ENCODE measurements around the gene FGF8. TPM values are rescaled to one million over a fixed set of nuclear protein-coding genes. Genes with fewer than 3 reads are reported as not detected.
A peak's percentile ranks its signal among the peaks of the same experiment; 100 is the strongest.
"Not testable (repeated sequence)": the region's sequence is repeated elsewhere in the genome, so short reads cannot be mapped to it uniquely, and the experiment has no call there.

The FGF8 gene, protein sequence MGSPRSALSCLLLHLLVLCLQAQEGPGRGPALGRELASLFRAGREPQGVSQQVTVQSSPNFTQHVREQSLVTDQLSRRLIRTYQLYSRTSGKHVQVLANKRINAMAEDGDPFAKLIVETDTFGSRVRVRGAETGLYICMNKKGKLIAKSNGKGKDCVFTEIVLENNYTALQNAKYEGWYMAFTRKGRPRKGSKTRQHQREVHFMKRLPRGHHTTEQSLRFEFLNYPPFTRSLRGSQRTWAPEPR
- polyA plus RNA-seq (2012; ENCODE audit: insufficient read depth, insufficient read length): 1.5 TPM

- DNase-seq (ENCODE audit: low read depth, low spot score): no peak
- no peak within 1 kb of the TSS for H3K4me3 ChIP-seq (ENCODE audit: low read length)
These were observed at the start of gene FGF8 for GRCh38 chr10:101775273-101776160. FGF8 (minus strand) TSS chr10:101776114; CDS start chr10:101775900, 214 bp downstream.

- no peak overlapping the region for H3K4me3 ChIP-seq (ENCODE audit: low read length)
- no peak for DNase-seq (ENCODE audit: low read depth, low spot score)
These were observed 48.8 kb upstream of the FGF8 start for GRCh38 chr10:101824736-101825135.

DNA sequence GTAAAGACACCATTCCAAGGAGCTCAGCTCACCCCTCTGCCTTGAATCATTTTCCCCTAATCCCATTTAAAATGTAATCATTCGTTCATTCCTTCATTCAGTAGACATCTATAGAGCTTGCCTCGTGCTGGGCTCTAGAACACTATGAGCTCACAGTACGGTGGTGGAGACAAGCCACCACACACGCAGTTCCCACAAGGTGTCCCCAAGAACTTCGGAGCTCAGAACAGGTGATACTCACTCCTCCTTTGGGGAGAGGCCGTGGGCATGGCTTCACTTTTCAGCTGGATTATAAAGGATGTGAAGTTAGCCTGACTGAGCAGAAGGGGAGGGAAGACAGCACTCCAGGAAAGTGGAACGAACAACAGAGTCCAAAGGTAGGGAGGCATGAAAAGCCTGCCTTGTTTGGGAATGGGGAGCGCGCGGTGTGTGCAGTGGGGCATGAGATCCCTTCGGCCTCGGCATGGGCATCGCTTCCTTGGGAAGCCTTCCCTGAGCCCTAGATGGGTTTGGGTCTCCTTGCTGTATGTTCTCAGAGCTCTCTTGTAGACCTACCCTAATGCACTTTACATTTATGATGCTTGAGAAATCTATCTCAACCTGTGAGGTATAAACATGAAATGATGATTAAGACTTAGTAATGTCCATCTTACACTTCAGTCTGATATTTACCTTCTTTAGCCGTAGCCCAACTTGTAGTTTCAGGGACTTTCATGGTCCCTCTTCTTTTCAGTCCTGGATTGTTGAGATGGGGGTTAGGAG lies 43.1 kb upstream of the FGF8 start:
- H3K4me3 ChIP-seq (ENCODE audit: low read length): peak overlapping the region; percentile 73
- no peak for DNase-seq (ENCODE audit: low read depth, low spot score)

DNA sequence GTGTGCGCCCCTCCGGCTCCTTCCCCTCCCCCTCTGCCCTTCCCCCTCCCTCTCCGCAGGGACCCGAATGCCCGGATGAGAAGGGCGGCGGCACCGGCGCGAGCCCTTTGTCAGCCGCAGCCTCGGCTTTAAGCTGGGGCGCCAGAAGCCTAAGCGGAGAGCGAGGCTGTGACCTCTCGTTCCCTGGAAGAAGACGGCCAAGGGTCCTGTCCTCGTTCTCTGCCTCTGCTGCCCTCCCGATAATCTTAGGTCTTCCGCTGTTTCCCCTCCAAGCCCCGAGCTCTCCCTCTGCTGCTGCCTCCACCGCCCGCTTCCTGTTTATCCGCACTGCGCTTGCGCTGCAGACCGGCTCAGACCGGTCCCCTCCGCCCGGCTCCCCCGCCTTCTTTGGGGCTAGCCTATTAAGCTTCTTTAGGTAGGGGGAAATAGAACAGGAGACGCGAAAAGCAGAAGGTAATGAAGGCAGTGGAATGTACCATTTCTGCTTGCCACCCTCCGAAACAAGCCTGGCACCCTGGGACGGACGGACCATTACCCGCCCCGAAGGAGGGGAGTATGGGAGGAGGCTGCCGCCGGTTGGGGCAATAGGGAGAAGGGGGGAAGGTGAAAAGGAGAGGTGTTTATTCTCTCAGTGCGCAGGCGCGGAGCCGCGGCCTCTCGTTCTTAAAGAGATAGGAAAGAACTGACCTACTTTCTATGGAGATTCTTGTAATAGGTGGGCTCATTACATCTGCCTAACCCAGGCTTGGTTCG lies 42.4 kb upstream of the FGF8 start, which contains the start of gene OGA:
TSS of gene OGA (minus strand) at position 326 of the 753 bp plus-strand sequence. CDS start 422 bp downstream, outside the sequence.
- peak; percentile 100 for DNase-seq (ENCODE audit: low read depth, low spot score)
- peak within 1 kb of the TSS; percentile 73 for H3K4me3 ChIP-seq (ENCODE audit: low read length)

GRCh38 chr10:101817337-101818118 lies 41.6 kb upstream of the FGF8 start:
- no peak for DNase-seq (ENCODE audit: low read depth, low spot score)
- peak overlapping the region; percentile 73 for H3K4me3 ChIP-seq (ENCODE audit: low read length)

DNA sequence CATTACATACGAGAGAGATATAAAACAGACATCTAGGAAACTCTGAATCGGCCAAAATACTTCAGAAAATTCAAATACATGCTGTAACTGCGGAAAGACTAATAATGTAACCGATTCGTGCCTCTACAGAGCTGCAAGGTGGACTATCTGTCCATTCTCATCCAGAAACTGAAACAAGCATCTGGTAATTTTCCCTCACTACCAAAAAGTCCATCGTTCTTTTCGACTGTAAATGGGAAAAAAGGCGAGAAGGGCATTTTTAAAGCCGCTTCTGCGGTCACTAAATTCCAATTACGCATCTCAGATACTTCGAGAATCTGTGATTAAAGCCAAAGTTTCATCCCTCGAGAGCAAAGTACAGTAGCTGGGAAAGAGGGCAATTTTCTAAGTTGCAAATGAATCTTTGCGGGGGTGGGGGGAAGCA lies 41.0 kb upstream of the FGF8 start:
- peak overlapping the region; percentile 73 for H3K4me3 ChIP-seq (ENCODE audit: low read length)
- DNase-seq (ENCODE audit: low read depth, low spot score): no peak

GRCh38 chr10:101816376-101816775 lies 40.5 kb upstream of the FGF8 start:
- no peak for DNase-seq (ENCODE audit: low read depth, low spot score)

GRCh38 chr10:101814466-101815071 lies 38.7 kb upstream of the FGF8 start:
- no peak for DNase-seq (ENCODE audit: low read depth, low spot score)
- no peak overlapping the region for H3K4me3 ChIP-seq (ENCODE audit: low read length)

More at GRCh38 chr10:101816376-101816775, 40.5 kb upstream of the FGF8 start:
- peak overlapping the region; percentile 73 for H3K4me3 ChIP-seq (ENCODE audit: low read length)

GRCh38 chr10:101812606-101813005 lies 36.7 kb upstream of the FGF8 start:
- no peak overlapping the region for H3K4me3 ChIP-seq (ENCODE audit: low read length)
- DNase-seq (ENCODE audit: low read depth, low spot score): no peak

DNA sequence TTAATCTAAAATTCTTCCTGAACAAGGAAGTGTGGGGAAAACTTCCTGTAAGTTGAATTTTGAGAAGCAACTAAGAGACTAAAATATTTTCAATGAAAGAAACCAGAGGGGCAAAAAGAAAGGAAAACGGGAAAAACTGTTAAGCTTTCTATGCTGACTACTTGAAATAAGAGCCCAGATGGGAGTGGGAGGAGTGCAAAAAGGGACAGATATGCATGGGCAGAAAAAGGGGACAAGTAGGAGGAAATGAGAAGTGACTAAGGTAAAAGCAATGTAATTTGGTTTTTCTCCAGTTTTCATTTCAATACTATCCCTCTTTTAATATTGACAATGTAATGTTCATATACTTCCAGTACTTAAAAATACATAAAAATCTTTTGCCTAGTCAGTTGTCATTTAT lies 31.2 kb upstream of the FGF8 start:
- H3K4me3 ChIP-seq (ENCODE audit: low read length): no peak overlapping the region
- DNase-seq (ENCODE audit: low read depth, low spot score): no peak

- DNase-seq (ENCODE audit: low read depth, low spot score): no peak
- no peak overlapping the region for H3K4me3 ChIP-seq (ENCODE audit: low read length)
These were observed 27.6 kb upstream of the FGF8 start for GRCh38 chr10:101803511-101803910.

- no peak overlapping the region for H3K4me3 ChIP-seq (ENCODE audit: low read length)
- DNase-seq (ENCODE audit: low read depth, low spot score): no peak
These were observed 21.6 kb upstream of the FGF8 start for GRCh38 chr10:101797403-101798059.

DNA sequence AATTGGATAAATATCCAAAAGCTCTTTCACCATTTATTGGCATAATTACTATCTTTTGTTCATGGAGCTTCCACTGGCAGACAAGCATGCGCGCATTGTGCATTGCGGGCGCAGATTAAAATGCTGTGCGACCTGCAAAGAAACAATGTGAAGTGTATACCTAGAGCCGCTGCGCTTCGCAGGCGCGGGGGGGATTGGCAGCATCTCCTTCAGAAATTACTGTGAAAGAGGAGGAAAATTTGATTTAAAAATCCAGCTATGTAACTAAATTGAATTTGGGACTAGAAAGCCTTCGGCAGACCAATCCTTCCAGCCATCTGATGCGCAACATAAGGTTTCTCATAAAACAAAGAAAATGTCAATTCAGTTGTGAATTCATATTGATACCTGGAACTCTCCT lies 17.6 kb upstream of the FGF8 start:
- H3K4me3 ChIP-seq (ENCODE audit: low read length): no peak overlapping the region
- no peak for DNase-seq (ENCODE audit: low read depth, low spot score)

DNA sequence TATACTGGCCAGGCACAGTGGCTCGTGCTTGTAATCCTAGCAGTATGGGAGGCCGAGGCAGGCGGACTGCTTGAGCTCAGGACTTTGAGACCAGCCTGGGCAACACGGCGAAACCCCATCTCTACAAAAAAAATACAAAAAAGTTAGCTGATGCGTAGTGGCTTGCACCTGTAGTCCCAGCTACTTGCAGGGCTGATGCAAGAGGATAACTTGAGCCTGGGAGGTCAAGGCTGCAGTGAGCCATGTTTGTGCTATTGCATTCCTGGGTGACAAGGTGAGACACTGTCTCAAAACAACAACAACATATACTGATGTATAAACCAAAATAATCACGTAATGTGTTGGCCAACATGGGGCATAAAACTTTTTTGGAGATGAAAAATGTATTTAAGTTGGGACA lies 13.8 kb upstream of the FGF8 start:
- no peak overlapping the region for H3K4me3 ChIP-seq (ENCODE audit: low read length)
- DNase-seq (ENCODE audit: low read depth, low spot score): no peak

- DNase-seq (ENCODE audit: low read depth, low spot score); H3K4me3 ChIP-seq (ENCODE audit: low read length): not testable (repeated sequence)
These were observed 13.3 kb upstream of the FGF8 start for GRCh38 chr10:101789231-101789630.

DNA sequence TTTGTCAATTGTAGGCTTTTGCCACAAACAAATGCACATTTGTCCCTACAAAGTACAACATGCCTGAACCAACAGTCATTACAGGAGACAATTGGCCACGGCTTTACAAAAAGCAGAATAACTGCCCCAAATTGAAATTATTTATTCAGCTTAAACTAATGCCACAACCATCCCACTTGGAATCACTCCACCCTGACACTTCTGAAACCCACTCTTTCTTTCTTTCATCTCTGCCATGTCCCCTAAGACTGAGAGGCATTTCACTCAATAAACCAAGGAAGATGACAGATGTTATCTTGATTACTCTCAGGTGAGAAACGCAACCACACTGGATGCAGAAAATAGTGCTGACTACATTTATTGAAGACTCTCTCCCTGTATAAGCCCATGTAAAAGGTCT lies 9.9 kb upstream of the FGF8 start:
- no peak for DNase-seq (ENCODE audit: low read depth, low spot score)
- H3K4me3 ChIP-seq (ENCODE audit: low read length): no peak overlapping the region

DNA sequence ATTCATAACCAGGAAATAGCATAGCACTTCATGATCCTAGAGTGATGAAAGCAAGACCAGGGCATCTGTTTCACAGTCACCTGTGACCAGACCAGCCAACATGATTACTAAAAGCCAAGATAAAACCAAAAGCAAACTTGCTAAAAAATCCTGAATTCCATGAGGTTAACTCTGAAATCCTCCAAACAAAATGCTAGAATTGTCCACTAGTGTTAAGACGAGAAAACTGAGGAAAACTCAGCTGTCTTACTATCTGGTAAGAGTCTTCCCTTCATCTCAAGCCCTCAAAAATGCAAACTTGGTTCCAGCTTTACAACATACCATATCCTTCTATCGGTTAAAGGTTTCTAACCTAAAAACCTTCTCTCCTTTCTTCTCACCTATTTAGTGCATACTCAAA lies 8.6 kb upstream of the FGF8 start:
- no peak overlapping the region for H3K4me3 ChIP-seq (ENCODE audit: low read length)
- no peak for DNase-seq (ENCODE audit: low read depth, low spot score)

Measured in Jurkat, Clone E6-1 (cell line).